ENCODE data around the gene SLCO3A1.
"Not testable (repeated sequence)": the region's sequence is repeated elsewhere in the genome, so short reads cannot be mapped to it uniquely, and the experiment has no call there.

Gene SLCO3A1

GRCh38 chr15:91940496-91941381, 87.2 kb downstream of the SLCO3A1 start:
- DNase-seq (ENCODE audit: low spot score): no peak

- DNase-seq (ENCODE audit: low spot score): no peak
Measured at GRCh38 chr15:91941871-91942658, 88.6 kb downstream of the SLCO3A1 start.

- peak; percentile 85 for DNase-seq (ENCODE audit: low spot score)
Measured at GRCh38 chr15:91942720-91943394, 89.3 kb downstream of the SLCO3A1 start.

- DNase-seq (ENCODE audit: low spot score): no peak
Measured at GRCh38 chr15:91944331-91944730, 90.8 kb downstream of the SLCO3A1 start.

- no peak for DNase-seq (ENCODE audit: low spot score)
Measured at GRCh38 chr15:91945385-91945784, 91.9 kb downstream of the SLCO3A1 start.

- DNase-seq (ENCODE audit: low spot score): no peak
Measured at GRCh38 chr15:91946075-91946474, 92.6 kb downstream of the SLCO3A1 start.

DNA sequence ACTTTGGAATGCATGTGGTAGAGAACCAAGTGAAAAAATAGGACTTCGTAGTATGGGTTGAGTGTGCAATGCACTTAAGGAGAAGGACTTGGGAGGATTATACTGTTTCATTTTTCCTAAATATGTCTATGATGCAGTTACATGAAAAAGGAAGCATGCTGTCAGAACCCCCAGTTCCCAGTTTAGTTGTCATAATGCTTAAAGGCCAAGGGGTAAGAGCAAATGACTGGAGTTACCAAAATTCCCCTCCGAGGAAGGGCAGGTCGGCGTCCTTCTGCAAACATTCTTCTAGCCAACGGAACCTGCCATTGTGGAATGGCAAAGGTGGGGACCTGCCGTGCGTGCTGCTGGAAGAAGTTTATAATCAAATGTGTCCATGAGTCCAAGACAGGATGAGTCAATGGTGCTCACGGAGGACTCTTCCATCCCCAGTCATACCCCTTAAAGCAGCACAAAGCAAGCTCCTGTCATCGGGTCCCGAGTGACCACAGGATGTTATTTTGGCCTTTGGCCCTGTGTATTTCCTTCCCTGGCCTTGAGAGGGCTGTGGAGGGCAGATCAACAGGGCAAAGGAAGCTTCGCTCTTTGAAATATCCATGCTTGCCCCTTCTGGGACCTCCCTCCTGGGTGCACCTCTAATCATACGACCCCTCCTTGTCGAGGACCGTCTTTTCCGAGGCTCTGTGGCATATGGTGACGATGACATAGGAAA, 93.2 kb downstream of the SLCO3A1 start:
- DNase-seq (ENCODE audit: low spot score): no peak

GRCh38 chr15:91947293-91947679, 93.8 kb downstream of the SLCO3A1 start:
- no peak for DNase-seq (ENCODE audit: low spot score)

DNA sequence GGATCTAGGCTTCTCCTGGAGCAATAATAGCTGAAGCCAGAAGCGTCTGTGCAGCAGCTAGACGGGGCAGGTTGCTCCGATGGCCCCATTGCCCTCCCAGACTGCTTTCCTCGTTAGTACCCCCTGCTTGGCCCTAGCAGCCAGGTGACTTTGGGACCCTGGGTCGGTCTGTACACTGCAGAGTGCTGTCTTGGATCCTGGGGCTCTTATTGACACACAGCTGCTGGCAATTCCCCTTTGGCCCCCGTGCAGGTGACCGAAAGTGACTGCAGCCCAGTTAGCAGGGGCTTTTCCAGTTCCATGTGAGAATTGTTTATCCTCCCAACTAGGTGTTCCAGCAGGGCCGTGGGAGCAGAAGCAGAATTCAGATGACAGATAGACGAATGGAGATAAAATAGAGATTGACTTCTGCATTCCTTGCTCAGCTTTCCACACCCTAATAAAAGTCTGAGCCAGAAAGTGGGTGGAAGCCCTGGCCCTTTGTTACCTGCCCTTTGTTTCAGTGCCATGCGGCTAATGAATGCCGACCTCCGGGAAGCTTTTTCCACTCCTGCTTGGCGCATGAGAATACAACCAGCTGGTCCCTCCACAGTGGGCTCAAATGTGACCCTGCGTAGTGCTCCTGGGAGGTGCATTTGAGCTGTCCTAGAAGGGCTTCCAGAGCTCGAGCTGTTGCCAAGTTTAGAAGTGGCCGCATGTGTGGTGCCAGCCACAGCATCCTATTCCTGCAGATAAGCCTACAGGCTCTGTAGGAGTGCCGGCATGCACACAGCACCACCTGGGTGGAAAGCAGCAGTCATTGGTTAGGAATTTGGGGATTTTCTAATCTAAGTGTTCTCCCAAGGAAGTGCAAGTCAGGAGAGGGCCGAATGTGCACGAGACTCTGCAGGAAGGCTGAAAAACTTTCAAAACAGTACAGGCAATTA, 94.4 kb downstream of the SLCO3A1 start:
- DNase-seq (ENCODE audit: low spot score): peak; percentile 34

- no peak for DNase-seq (ENCODE audit: low spot score)
Measured at GRCh38 chr15:91949361-91949760, 95.9 kb downstream of the SLCO3A1 start.

DNA sequence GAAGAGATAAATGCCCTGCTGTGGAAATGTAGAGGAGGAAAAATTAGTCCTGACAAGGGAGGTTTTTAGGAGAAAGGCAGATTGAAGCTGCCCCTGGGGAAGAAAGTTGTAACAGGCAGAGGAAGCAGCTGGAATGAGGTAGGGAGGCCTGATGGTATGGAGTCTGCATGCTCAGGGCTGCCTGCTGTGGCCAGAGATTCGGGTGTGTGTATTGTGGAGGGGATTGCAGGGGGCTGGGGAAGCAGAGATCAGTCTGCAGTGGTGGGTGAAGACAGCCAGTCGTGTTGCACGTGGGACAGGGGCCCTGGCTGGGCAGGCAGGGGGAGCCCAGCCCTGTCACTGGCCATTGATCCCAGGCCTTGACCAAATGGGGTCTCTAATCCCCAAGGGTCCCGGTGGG, 96.5 kb downstream of the SLCO3A1 start:
- no peak for DNase-seq (ENCODE audit: low spot score)

DNA sequence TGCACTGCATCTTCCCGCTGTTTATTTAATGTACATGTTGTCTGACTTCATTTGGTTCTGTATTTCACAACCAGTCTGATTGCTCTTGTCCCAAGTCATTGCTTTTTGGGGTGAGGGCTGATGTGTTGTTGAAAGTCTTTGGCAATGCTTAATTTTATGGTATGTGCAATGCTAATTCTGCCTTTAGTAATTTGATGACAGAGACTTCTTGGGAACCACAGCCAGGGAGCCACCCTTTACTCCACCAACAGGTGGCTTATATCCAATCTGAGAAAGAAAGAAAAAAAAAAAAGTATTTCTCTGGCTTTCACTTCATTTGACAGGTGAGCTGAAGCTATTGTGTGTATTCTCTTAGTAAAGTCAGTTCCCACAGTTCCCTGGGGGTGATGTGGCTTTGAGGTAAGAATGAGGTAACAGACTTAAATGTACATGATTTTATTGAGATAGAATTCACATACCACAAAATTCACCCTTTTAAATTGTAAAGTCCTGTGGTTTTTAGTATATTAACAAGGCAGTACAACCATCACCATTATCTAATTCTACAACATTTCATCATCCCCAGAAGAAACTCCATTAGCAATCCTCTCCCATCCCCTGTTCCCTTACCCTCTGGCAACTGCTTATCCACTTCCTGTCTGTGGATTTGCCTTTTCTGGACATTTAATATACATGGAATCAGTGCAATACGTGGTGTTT, 97.3 kb downstream of the SLCO3A1 start:
- DNase-seq (ENCODE audit: low spot score): no peak

GRCh38 chr15:91952216-91952615, 98.7 kb downstream of the SLCO3A1 start:
- DNase-seq (ENCODE audit: low spot score): no peak

GRCh38 chr15:91953432-91953831, 99.9 kb downstream of the SLCO3A1 start:
- DNase-seq (ENCODE audit: low spot score): no peak

- DNase-seq (ENCODE audit: low spot score): no peak
Measured at GRCh38 chr15:91954292-91954691, 100.8 kb downstream of the SLCO3A1 start.

- peak; percentile 53 for DNase-seq (ENCODE audit: low spot score)
Measured at GRCh38 chr15:91956026-91956723, 102.7 kb downstream of the SLCO3A1 start.

- no peak for DNase-seq (ENCODE audit: low spot score)
Measured at GRCh38 chr15:91961357-91961756, 107.8 kb downstream of the SLCO3A1 start.

- not testable (repeated sequence) for DNase-seq (ENCODE audit: low spot score)
Measured at GRCh38 chr15:91963747-91964146, 110.2 kb downstream of the SLCO3A1 start.

DNA sequence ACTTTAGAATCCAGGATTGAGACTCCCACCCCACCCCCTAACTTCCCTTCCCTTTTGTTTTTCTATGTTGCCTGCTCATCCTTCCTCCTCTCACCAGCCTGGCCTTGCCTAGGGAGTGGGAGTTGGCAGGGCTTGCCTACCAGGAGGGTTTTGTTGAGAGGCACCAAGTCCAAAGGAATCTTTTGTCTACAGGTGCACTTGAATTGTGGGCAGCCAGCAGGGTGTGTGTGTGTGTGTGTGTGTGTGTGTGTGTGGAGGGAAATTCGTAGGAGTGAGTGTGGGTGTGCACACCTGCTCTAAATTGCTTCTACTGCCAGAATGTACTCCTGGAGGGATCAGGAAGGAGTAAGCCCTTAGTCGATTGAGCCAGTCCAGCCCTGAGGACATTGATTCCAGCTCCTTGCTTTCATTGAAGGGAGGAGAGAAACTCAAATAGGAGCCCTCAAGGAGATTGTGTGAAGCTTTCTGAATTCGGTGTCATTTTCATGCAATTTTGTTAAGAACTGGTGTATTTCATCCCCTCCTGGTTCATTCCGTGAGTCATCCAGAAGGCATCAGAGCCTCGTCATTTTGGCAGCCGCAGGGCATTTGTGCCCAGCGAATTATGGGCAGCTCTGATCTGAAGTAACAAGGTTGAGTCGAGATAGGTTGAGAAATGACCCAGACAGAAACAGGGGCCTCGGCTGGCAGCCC, 112.1 kb downstream of the SLCO3A1 start:
- peak; percentile 79 for DNase-seq (ENCODE audit: low spot score)
